ENCODE data around the gene CKM.
A peak's percentile ranks its signal among the peaks of the same experiment; 100 is the strongest.
"Not testable (repeated sequence)": the region's sequence is repeated elsewhere in the genome, so short reads cannot be mapped to it uniquely, and the experiment has no call there.

Gene CKM

GRCh38 chr19:45340899-45341453, 18.3 kb upstream of the CKM start:
- H3K27ac Mint-ChIP-seq: no peak overlapping the region
- no peaks in the 10 kb centered on the region for H3K36me3 Mint-ChIP-seq
- peaks cover 23% of the 10 kb centered on the region for H3K27me3 Mint-ChIP-seq
- H3K9me3 Mint-ChIP-seq (ENCODE audit: low read depth): no peaks in the 10 kb centered on the region
- H3K4me3 Mint-ChIP-seq: no peak overlapping the region
- peaks cover 6% of the 10 kb centered on the region for H3K4me1 Mint-ChIP-seq (ENCODE audit: low read depth)

GRCh38 chr19:45340232-45340898, 17.7 kb upstream of the CKM start, which contains the start of gene KLC3:
Gene KLC3 (plus strand): TSS chr19:45340750. CDS start chr19:45345542, 4,792 bp downstream.
- no peaks in the 10 kb centered on the region for H3K9me3 Mint-ChIP-seq (ENCODE audit: low read depth)

GRCh38 chr19:45339629-45340028, 17.0 kb upstream of the CKM start:
- no peaks in the 10 kb centered on the region for H3K9me3 Mint-ChIP-seq (ENCODE audit: low read depth)
- no peak overlapping the region for H3K4me3 Mint-ChIP-seq
- peaks cover 21% of the 10 kb centered on the region for H3K27me3 Mint-ChIP-seq
- no peak overlapping the region for H3K27ac Mint-ChIP-seq
- H3K4me1 Mint-ChIP-seq (ENCODE audit: low read depth): peaks cover 6% of the 10 kb centered on the region
- no peaks in the 10 kb centered on the region for H3K36me3 Mint-ChIP-seq

More at GRCh38 chr19:45340232-45340898, 17.7 kb upstream of the CKM start, which contains the start of gene KLC3:
- H3K4me3 Mint-ChIP-seq: peak within 1 kb of the TSS; percentile 73
- peaks cover 6% of the 10 kb centered on the region for H3K4me1 Mint-ChIP-seq (ENCODE audit: low read depth)
- H3K36me3 Mint-ChIP-seq: no peaks in the 10 kb centered on the region
- H3K27ac Mint-ChIP-seq: no peak within 1 kb of the TSS
- H3K27me3 Mint-ChIP-seq: peaks cover 23% of the 10 kb centered on the region

GRCh38 chr19:45336696-45337251, 14.1 kb upstream of the CKM start:
- peaks cover 6% of the 10 kb centered on the region for H3K4me1 Mint-ChIP-seq (ENCODE audit: low read depth)
- H3K27ac Mint-ChIP-seq: no peak overlapping the region
- H3K27me3 Mint-ChIP-seq: peaks cover 18% of the 10 kb centered on the region
- no peak overlapping the region for H3K4me3 Mint-ChIP-seq
- no peaks in the 10 kb centered on the region for H3K9me3 Mint-ChIP-seq (ENCODE audit: low read depth)
- H3K36me3 Mint-ChIP-seq: no peaks in the 10 kb centered on the region

DNA sequence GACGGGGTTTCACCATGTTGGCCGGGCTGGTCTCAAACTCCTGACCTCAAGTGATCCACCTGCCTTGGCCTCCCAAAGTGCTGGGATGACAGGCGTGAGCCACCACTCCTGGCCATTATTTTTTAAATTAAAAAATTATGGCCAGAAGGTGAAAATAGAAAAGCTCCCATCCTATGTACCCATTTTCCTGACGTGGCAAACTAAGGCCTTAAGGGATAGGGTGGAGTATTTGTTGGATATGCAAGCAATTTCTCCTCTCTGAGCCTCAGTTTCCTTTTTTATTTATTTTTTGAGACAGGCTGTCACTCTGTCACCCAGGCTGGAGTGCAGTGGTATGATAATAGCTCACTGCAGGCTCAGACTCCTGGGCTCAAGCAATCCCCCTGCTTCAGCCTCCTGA, 12.2 kb upstream of the CKM start:
- peaks cover 15% of the 10 kb centered on the region for H3K27me3 Mint-ChIP-seq
- not testable (repeated sequence) for H3K4me3 Mint-ChIP-seq; H3K36me3 Mint-ChIP-seq; H3K27ac Mint-ChIP-seq; H3K4me1 Mint-ChIP-seq (ENCODE audit: low read depth); H3K9me3 Mint-ChIP-seq (ENCODE audit: low read depth)

- Mint-ChIP-seq H3K27ac (no peak overlapping the region), H3K27me3 (peaks cover 10% of the 10 kb centered on the region), H3K4me1 (ENCODE audit: low read depth) (peaks cover 2% of the 10 kb centered on the region), H3K36me3 (no peaks in the 10 kb centered on the region), H3K4me3 (no peak overlapping the region), H3K9me3 (ENCODE audit: low read depth) (no peaks in the 10 kb centered on the region)
These were observed 11.1 kb upstream of the CKM start for GRCh38 chr19:45333609-45334303.

- H3K27ac Mint-ChIP-seq: no peak overlapping the region
- H3K9me3 Mint-ChIP-seq (ENCODE audit: low read depth): no peaks in the 10 kb centered on the region
- H3K36me3 Mint-ChIP-seq: no peaks in the 10 kb centered on the region
- no peaks in the 10 kb centered on the region for H3K4me1 Mint-ChIP-seq (ENCODE audit: low read depth)
- no peak overlapping the region for H3K4me3 Mint-ChIP-seq
- peaks cover 3% of the 10 kb centered on the region for H3K27me3 Mint-ChIP-seq
These were observed 8.7 kb upstream of the CKM start for GRCh38 chr19:45331411-45331810.

- no peaks in the 10 kb centered on the region for H3K36me3 Mint-ChIP-seq
- peaks cover 1% of the 10 kb centered on the region for H3K27me3 Mint-ChIP-seq
- no peaks in the 10 kb centered on the region for H3K4me1 Mint-ChIP-seq (ENCODE audit: low read depth)
- no peak overlapping the region for H3K4me3 Mint-ChIP-seq
- H3K9me3 Mint-ChIP-seq (ENCODE audit: low read depth): no peaks in the 10 kb centered on the region
- no peak overlapping the region for H3K27ac Mint-ChIP-seq
These were observed 4.9 kb upstream of the CKM start for GRCh38 chr19:45327404-45328143.

DNA sequence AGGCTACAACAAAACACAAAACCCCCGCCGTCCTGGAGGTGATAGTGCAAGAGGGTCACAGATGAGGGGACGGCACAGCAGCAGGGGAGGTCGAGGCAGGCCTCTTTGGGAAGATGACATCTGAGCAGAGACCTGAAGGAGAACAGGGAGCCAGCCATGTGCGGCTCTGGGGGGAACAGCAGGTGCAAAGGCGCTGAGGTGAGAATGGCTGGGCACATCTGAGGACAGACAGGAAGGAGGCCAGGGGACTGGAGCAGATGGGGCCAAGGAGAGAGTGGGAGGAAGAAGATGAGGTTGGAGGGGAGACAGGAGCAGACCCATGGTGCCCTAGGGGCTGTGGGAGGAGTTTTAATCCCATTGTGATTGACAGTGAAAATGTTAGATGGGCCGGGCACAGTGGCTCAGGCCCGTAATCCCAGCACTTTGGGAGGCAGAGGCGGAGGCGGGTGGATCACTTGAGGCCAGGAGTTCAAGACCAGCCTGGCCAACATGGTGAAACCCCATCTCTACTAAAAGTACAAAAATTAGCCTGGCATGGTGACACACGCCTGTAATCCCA, 1.8 kb upstream of the CKM start:
- Mint-ChIP-seq H3K9me3 (ENCODE audit: low read depth) (no peaks in the 10 kb centered on the region), H3K4me1 (ENCODE audit: low read depth) (no peaks in the 10 kb centered on the region), H3K27me3 (peaks cover 4% of the 10 kb centered on the region), H3K36me3 (no peaks in the 10 kb centered on the region), H3K27ac (no peak overlapping the region), H3K4me3 (no peak overlapping the region)

GRCh38 chr19:45323671-45324081, 1.0 kb upstream of the CKM start:
- H3K4me1 Mint-ChIP-seq (ENCODE audit: low read depth): no peaks in the 10 kb centered on the region
- H3K27me3 Mint-ChIP-seq: peaks cover 5% of the 10 kb centered on the region
- H3K27ac Mint-ChIP-seq: no peak overlapping the region
- H3K9me3 Mint-ChIP-seq (ENCODE audit: low read depth): no peaks in the 10 kb centered on the region
- no peak overlapping the region for H3K4me3 Mint-ChIP-seq
- H3K36me3 Mint-ChIP-seq: no peaks in the 10 kb centered on the region

GRCh38 chr19:45322311-45322710, 364 bp downstream of the CKM start:
- no peak overlapping the region for H3K27ac Mint-ChIP-seq
- H3K9me3 Mint-ChIP-seq (ENCODE audit: low read depth): no peaks in the 10 kb centered on the region
- H3K4me1 Mint-ChIP-seq (ENCODE audit: low read depth): no peaks in the 10 kb centered on the region
- no peak overlapping the region for H3K4me3 Mint-ChIP-seq
- peaks cover 8% of the 10 kb centered on the region for H3K27me3 Mint-ChIP-seq
- no peaks in the 10 kb centered on the region for H3K36me3 Mint-ChIP-seq

DNA sequence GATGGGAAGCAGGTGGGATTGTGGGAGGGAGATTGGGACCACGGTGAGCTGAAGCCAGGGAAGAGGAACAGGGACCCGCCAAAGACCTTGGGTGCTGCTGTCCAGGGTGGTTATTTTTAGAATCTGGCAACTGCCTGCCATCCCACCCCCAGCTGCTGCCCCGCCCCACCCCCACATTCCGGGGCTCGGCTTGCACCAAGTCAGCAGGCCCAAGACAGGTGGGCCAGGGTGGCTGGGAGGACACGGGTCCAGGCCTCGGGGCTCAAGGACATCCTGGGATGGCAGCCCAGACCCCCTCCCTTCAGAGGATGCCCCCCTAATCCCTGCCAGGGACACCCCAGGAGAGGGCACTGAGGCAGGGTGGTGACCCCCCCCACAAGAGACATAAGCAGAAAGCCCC, 827 bp downstream of the CKM start:
- Mint-ChIP-seq H3K27me3 (peaks cover 9% of the 10 kb centered on the region), H3K4me1 (ENCODE audit: low read depth) (no peaks in the 10 kb centered on the region), H3K9me3 (ENCODE audit: low read depth) (no peaks in the 10 kb centered on the region), H3K36me3 (no peaks in the 10 kb centered on the region), H3K4me3 (no peak overlapping the region), H3K27ac (no peak overlapping the region)

DNA sequence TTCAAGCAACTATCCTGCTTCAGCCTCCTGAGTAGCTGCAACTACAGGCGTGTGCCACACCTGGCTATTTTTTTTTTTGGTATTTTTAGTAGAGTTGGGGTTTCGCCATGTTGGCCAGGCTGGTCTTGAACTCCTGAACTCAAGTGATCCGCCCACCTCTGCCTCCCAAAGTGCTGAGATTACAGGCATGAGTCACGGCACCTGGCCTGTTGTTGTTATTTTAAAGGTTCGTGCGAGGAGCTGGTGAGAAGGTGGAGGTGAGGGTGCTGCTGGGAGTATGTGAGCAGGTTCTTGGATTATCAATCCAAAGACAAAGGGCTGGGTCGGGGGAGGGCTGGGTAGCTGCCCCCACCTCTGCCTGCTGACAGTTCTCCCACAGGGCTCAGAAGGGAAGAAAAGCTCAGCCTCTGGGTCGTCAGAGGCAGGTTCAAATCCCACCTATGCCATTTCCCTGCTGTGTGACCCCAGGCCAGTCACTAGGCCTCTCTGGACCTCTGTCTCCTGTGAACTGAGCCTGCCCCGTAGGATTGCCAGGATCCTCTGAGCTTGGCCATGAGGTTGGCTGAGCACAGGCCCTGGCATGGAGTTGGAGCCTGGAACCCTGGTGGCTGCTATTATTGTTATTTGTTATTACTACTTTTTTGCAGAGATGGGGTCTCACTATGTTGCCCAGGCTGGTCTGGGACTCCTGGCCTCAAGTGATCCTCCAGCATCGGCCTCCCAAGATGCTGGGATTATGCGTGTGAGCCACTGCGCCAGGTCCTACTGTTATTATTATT, 1.5 kb downstream of the CKM start:
- Mint-ChIP-seq H3K27ac (no peak overlapping the region), H3K4me1 (ENCODE audit: low read depth) (no peaks in the 10 kb centered on the region), H3K27me3 (peaks cover 12% of the 10 kb centered on the region), H3K4me3 (no peak overlapping the region), H3K9me3 (ENCODE audit: low read depth) (no peaks in the 10 kb centered on the region), H3K36me3 (no peaks in the 10 kb centered on the region)

- Mint-ChIP-seq H3K27me3 (peaks cover 16% of the 10 kb centered on the region), H3K9me3 (ENCODE audit: low read depth) (no peaks in the 10 kb centered on the region), H3K27ac (no peak overlapping the region)
These were observed 7.4 kb downstream of the CKM start for GRCh38 chr19:45315304-45315703.

More at GRCh38 chr19:45315304-45315703, 7.4 kb downstream of the CKM start:
- no peaks in the 10 kb centered on the region for H3K36me3 Mint-ChIP-seq
- no peak overlapping the region for H3K4me3 Mint-ChIP-seq
- no peaks in the 10 kb centered on the region for H3K4me1 Mint-ChIP-seq (ENCODE audit: low read depth)

All from activated naive CD8-positive, alpha-beta T cell (primary cell).